Stomach (tissue), 4 donors: ENCODE measurements around the gene COMMD1.

Experiments
- POLR2A ChIP-seq, 4 donors: fragments of 450-650 bp; IDR thresholded peaks; one replicate each; pipeline ENCODE4 v1.6.1; 2016; ENCODE audit warnings: antibody characterized with exemption in 4 of 4, control low read depth in 2 of 4, mild to moderate bottlenecking in 1 of 4, moderate library complexity in 1 of 4
- POLR2AphosphoS5 ChIP-seq, 3 donors: sonication (generic); formaldehyde crosslinking; IDR thresholded peaks; one replicate each; pipeline ENCODE4 v1.6.1; 2016; ENCODE audit warnings: antibody characterized with exemption in 3 of 3
- TF ChIP-seq, protein P1 (sequence below), 7 experiments: fragments of 450-650 bp in 4 of 7; fragments of 200-600 bp in 3 of 7; sonication (generic) in 3 of 7; IDR thresholded peaks; one replicate each; pipeline ENCODE4 v1.5.1; 2016 to 2019; ENCODE audit warnings: antibody characterized with exemption in 7 of 7, control low read depth in 2 of 7, mild to moderate bottlenecking in 1 of 7

DNA sequence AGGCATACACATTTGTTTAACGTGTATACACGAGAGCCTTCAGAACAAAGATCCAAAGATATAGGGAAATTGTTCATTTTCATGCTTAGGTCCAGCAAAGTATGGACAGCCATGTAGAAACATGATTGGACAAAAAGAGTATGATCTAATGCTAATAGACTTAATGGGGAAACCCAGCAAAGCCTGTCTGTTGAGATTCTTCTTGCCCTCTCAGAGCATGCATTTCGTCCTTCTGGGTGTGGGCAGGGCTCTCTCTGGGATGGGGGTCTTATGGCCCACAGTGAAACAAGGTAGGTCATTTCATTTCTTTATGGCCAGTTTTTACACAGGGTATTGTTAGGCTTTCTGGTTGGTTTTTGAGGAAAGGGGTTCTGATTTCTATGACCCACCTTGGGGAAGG lies 124.4 kb downstream of the COMMD1 start:
- TF ChIP-seq, protein P1, sequence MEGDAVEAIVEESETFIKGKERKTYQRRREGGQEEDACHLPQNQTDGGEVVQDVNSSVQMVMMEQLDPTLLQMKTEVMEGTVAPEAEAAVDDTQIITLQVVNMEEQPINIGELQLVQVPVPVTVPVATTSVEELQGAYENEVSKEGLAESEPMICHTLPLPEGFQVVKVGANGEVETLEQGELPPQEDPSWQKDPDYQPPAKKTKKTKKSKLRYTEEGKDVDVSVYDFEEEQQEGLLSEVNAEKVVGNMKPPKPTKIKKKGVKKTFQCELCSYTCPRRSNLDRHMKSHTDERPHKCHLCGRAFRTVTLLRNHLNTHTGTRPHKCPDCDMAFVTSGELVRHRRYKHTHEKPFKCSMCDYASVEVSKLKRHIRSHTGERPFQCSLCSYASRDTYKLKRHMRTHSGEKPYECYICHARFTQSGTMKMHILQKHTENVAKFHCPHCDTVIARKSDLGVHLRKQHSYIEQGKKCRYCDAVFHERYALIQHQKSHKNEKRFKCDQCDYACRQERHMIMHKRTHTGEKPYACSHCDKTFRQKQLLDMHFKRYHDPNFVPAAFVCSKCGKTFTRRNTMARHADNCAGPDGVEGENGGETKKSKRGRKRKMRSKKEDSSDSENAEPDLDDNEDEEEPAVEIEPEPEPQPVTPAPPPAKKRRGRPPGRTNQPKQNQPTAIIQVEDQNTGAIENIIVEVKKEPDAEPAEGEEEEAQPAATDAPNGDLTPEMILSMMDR (IDR thresholded peaks at IDR 0.05) = no peak
- TF ChIP-seq POLR2AphosphoS5 (IDR thresholded peaks at IDR 0.05) (no peak), POLR2A (IDR thresholded peaks at IDR 0.05) (no peak)
